PC-3 (cell line): Measurements from ENCODE around the gene THY1.

Experiments
- CTCF ChIP-seq: fragments of 300-600 bp; sonication (generic); conservative IDR thresholded peaks from 2 replicates; pipeline ENCODE4 v1.5.1; 2017; ENCODE audit warnings: antibody characterized with exemption, low read depth, mild to moderate bottlenecking, low read length
- EZH2 ChIP-seq: fragments of 300-600 bp; sonication (generic); IDR thresholded peaks from one replicate; pipeline ENCODE4 v1.6.1; 2017; ENCODE audit warnings: antibody characterized with exemption, mild to moderate bottlenecking, low read length; ENCODE audit not compliant: unreplicated experiment
- EZH2phosphoT487 ChIP-seq: fragments of 300-600 bp; sonication (generic); IDR thresholded peaks from 2 replicates; pipeline ENCODE4 v1.6.1; 2018; ENCODE audit warnings: mild to moderate bottlenecking, antibody characterized with exemption, low read length, borderline replicate concordance

GRCh38 chr11:119433358-119433725 is 10.4 kb upstream of the THY1 start:
- no peak for TF ChIP-seq CTCF
- no peak for TF ChIP-seq EZH2
- TF ChIP-seq EZH2phosphoT487, result no peak
